Right ventricle myocardium inferior (tissue), 1 donor: ENCODE data around the gene MAGI2. TPM values are rescaled to one million over a fixed set of nuclear protein-coding genes. Genes with fewer than 3 reads are reported as not detected.
"Not testable (repeated sequence)": the region's sequence is repeated elsewhere in the genome, so short reads cannot be mapped to it uniquely, and the experiment has no call there.

Experiments
- ATAC-seq: fragments of 200-7000 bp; cut with Tn5 transposase; one replicate; pipeline ENCODE4 v1.9.1; 2020; ENCODE audit warnings: mild to moderate bottlenecking, moderate library complexity
- DNase-seq: peaks from one replicate; pipeline ENCODE4 v3.0.0; 2021; ENCODE audit errors: missing footprints
- intact Hi-C: fragments of 100-400 bp; cut with DNase I; formaldehyde crosslinking; loops from one replicate; pipeline ENCODE4 v1.11.0; 2022
- total RNA-seq: library from RNA; stranded (reverse); fragmentation: NEBNext Ultra II Directional; extraction: Animal tissue kit (Norgen Biotek cat#: 25700); gene quantifications from one replicate; pipeline ENCODE4 v1.2.1, GENCODE V29; 2021
- donor health status: DM: no; HTN: yes; CAD: no; lungs with severe emphysema.

MAGI2 gene
- total RNA-seq, 1 donor from 2014 or later, result 3.1 TPM

- intact Hi-C loops, result no loop called here
- ATAC-seq (no peak), DNase-seq (no peak)
These were observed 924.5 kb downstream of the MAGI2 start for GRCh38 chr7:78528964-78529363.

- intact Hi-C loops, result no loop called here
- ATAC-seq (no peak), DNase-seq (no peak)
These were observed 929.5 kb downstream of the MAGI2 start for GRCh38 chr7:78523930-78524329.

GRCh38 chr7:78521961-78522360 is 931.5 kb downstream of the MAGI2 start:
- intact Hi-C loops, result no loop called here
- no peak for ATAC-seq

GRCh38 chr7:78516450-78516849 is 937.0 kb downstream of the MAGI2 start:
- DNase-seq (no peak), ATAC-seq (no peak)
- intact Hi-C loops, result loop anchor here (10.0 kb wide), 1 partner anchor 258 kb away; no protein-coding TSS in a partner anchor

More at GRCh38 chr7:78521961-78522360, 931.5 kb downstream of the MAGI2 start:
- no peak for DNase-seq

GRCh38 chr7:78514634-78515033 is 938.8 kb downstream of the MAGI2 start:
- intact Hi-C loops, result loop anchor here (5.0 to 10.0 kb wide), 2 partner anchors 260 to 663 kb away; no protein-coding TSS in a partner anchor
- ATAC-seq (no peak), DNase-seq (no peak)

- ATAC-seq (no peak), DNase-seq (no peak)
- intact Hi-C loops, result loop anchor here (5.0 to 10.0 kb wide), 2 partner anchors 264 to 667 kb away; no protein-coding TSS in a partner anchor
These were observed 942.8 kb downstream of the MAGI2 start for GRCh38 chr7:78510580-78511188.

GRCh38 chr7:78503301-78503700 is 950.2 kb downstream of the MAGI2 start:
- ATAC-seq, result not testable (repeated sequence)

GRCh38 chr7:78501064-78501463 is 952.4 kb downstream of the MAGI2 start:
- ATAC-seq, result no peak
- no peak for DNase-seq
- intact Hi-C loops, result no loop called here

More at GRCh38 chr7:78503301-78503700, 950.2 kb downstream of the MAGI2 start:
- DNase-seq, intact Hi-C loops: not testable (repeated sequence)

GRCh38 chr7:78499971-78500370 is 953.5 kb downstream of the MAGI2 start:
- ATAC-seq (no peak), DNase-seq (no peak)
- intact Hi-C loops, result loop anchor here (10.0 kb wide), 1 partner anchor 475 kb away; no protein-coding TSS in a partner anchor

- DNase-seq (no peak), ATAC-seq (no peak)
- intact Hi-C loops, result loop anchor here (10.0 kb wide), 1 partner anchor 474 kb away; no protein-coding TSS in a partner anchor
These were observed 954.2 kb downstream of the MAGI2 start for GRCh38 chr7:78499283-78499682.

- DNase-seq (no peak), ATAC-seq (no peak)
- intact Hi-C loops, result loop anchor here (10.0 kb wide), 1 partner anchor 473 kb away; no protein-coding TSS in a partner anchor
These were observed 955.6 kb downstream of the MAGI2 start for GRCh38 chr7:78497728-78498427.

GRCh38 chr7:78496096-78496630 is 957.3 kb downstream of the MAGI2 start:
- DNase-seq (no peak), ATAC-seq (no peak)
- intact Hi-C loops, result loop anchor here (10.0 kb wide), 1 partner anchor 471 kb away; no protein-coding TSS in a partner anchor

- intact Hi-C loops, result loop anchor here (10.0 kb wide), 1 partner anchor 469 kb away; no protein-coding TSS in a partner anchor
- DNase-seq (no peak), ATAC-seq (no peak)
These were observed 960.1 kb downstream of the MAGI2 start for GRCh38 chr7:78493401-78493800.

GRCh38 chr7:78492146-78492545 is 961.3 kb downstream of the MAGI2 start:
- ATAC-seq, result no peak
- DNase-seq, result no peak
- intact Hi-C loops, result loop anchor here (10.0 kb wide), 1 partner anchor 467 kb away; no protein-coding TSS in a partner anchor

GRCh38 chr7:78490524-78490923 is 962.9 kb downstream of the MAGI2 start:
- no peak for DNase-seq
- intact Hi-C loops, result loop anchor here (10.0 kb wide), 1 partner anchor 466 kb away; no protein-coding TSS in a partner anchor
- ATAC-seq, result no peak

- ATAC-seq, result no peak
- intact Hi-C loops, result loop anchor here (10.0 kb wide), 1 partner anchor 465 kb away; no protein-coding TSS in a partner anchor
These were observed 963.8 kb downstream of the MAGI2 start for GRCh38 chr7:78489476-78490240.

GRCh38 chr7:78487464-78487863 is 966.0 kb downstream of the MAGI2 start:
- DNase-seq (no peak), ATAC-seq (no peak)
- intact Hi-C loops, result no loop called here

More at GRCh38 chr7:78489476-78490240, 963.8 kb downstream of the MAGI2 start:
- no peak for DNase-seq

GRCh38 chr7:78479348-78479747 is 974.1 kb downstream of the MAGI2 start:
- intact Hi-C loops, result no loop called here
- DNase-seq (no peak), ATAC-seq (peak; percentile 63)
